OCI-LY1 (cell line): ENCODE results near the gene EML2.

Experiments used
- H2AFZ ChIP-seq: fragments of 200-600 bp; sonication (generic), shearing (Covaris generic); 2 replicates; pipeline ENCODE4 v1.6.0; 2014; ENCODE audit warnings: antibody characterized with exemption, mild to moderate bottlenecking, low read length
- H3F3A ChIP-seq: fragments of 200-600 bp; sonication (generic), shearing (Covaris generic); 2 replicates; pipeline ENCODE4 v1.6.0; 2014; ENCODE audit warnings: mild to moderate bottlenecking, antibody characterized with exemption, low read length, moderate library complexity; ENCODE audit not compliant: insufficient read depth
- H3K27ac ChIP-seq: fragments of 200-600 bp; sonication (generic); 2 replicates; pipeline ENCODE4 v1.5.1; 2014; ENCODE audit warnings: low read length, mixed run types, mild to moderate bottlenecking, low read depth; ENCODE audit not compliant: poor library complexity, severe bottlenecking
- H3K27me3 ChIP-seq: fragments of 200-600 bp; sonication (generic); 2 replicates; pipeline ENCODE4 v1.6.0; 2014; ENCODE audit warnings: antibody characterized with exemption, mild to moderate bottlenecking, low read length, moderate library complexity; ENCODE audit not compliant: insufficient read depth
- H3K36me3 ChIP-seq: fragments of 200-600 bp; sonication (generic); 2 replicates; pipeline ENCODE4 v1.6.1; 2014; ENCODE audit warnings: mild to moderate bottlenecking, antibody characterized with exemption, low read length, moderate library complexity, mixed read lengths; ENCODE audit not compliant: insufficient read depth
- H3K4me1 ChIP-seq: fragments of 200-600 bp; sonication (generic); 2 replicates; pipeline ENCODE4 v1.5.1; 2014; ENCODE audit warnings: mild to moderate bottlenecking, low read length, moderate library complexity; ENCODE audit not compliant: insufficient read depth, severe bottlenecking
- H3K4me2 ChIP-seq: fragments of 200-600 bp; sonication (generic), shearing (Covaris generic); 2 replicates; pipeline ENCODE4 v1.6.1; 2014; ENCODE audit warnings: low read length
- H3K4me3 ChIP-seq: fragments of 200-600 bp; sonication (generic); 2 replicates; pipeline ENCODE4 v1.5.1; 2014; ENCODE audit warnings: low read length, low read depth, mild to moderate bottlenecking, mixed read lengths; ENCODE audit not compliant: poor library complexity, severe bottlenecking
- H3K79me2 ChIP-seq: fragments of 200-600 bp; shearing (Covaris generic); 2 replicates; pipeline ENCODE4 v1.6.1; 2016; ENCODE audit warnings: mixed run types, low read length, mixed read lengths; ENCODE audit not compliant: insufficient read depth
- H3K9ac ChIP-seq: fragments of 200-600 bp; sonication (generic), shearing (Covaris generic); 2 replicates; pipeline ENCODE4 v1.6.1; 2014; ENCODE audit warnings: mild to moderate bottlenecking, low read length, mixed read lengths
- H3K9me2 ChIP-seq: fragments of 200-600 bp; sonication (generic), shearing (Covaris generic); 2 replicates; pipeline ENCODE4 v1.6.1; 2014; ENCODE audit warnings: low read depth, mild to moderate bottlenecking, low read length, mixed read lengths
- H3K9me3 ChIP-seq: fragments of 200-600 bp; shearing (Covaris generic); 2 replicates; pipeline ENCODE4 v1.6.1; 2014; ENCODE audit warnings: low read length, mixed read lengths
- H4K20me1 ChIP-seq: fragments of 200-600 bp; sonication (generic), shearing (Covaris generic); 2 replicates; pipeline ENCODE4 v1.6.0; 2016; ENCODE audit warnings: mild to moderate bottlenecking, low read length; ENCODE audit not compliant: insufficient read depth
- CTCF ChIP-seq: fragments of 200-600 bp; sonication (generic), shearing (Covaris generic); IDR thresholded peaks from 2 replicates; pipeline ENCODE4 v1.5.1; 2017; ENCODE audit warnings: mild to moderate bottlenecking, antibody characterized with exemption, low read length, moderate library complexity, mixed read lengths
- EZH2 ChIP-seq: fragments of 200-600 bp; sonication (generic), shearing (Covaris generic); IDR thresholded peaks from 2 replicates; pipeline ENCODE4 v1.8.0; 2017; ENCODE audit warnings: borderline replicate concordance, mixed run types, mild to moderate bottlenecking, antibody characterized with exemption, low read length, moderate library complexity, mixed read lengths

EML2 gene

GRCh38 chr19:45587873-45588272 lies 51.3 kb downstream of the EML2 start:
- Histone ChIP-seq H3K4me3 (no peak overlapping the region), H3K36me3 (peaks cover 3% of the 10 kb centered on the region; the same call in 1 of the 2 replicates), H3K27ac (no peak overlapping the region), H3K9ac (no peak overlapping the region), H3K9me3 (no peaks in the 10 kb centered on the region), H2AFZ (no peak overlapping the region), H3K79me2 (no peaks in the 10 kb centered on the region), H3K9me2 (no peaks in the 10 kb centered on the region), H3K4me1 (peaks cover 15% of the 10 kb centered on the region), H4K20me1 (no peaks in the 10 kb centered on the region), H3K4me2 (no peak overlapping the region), H3F3A (no peaks in the 10 kb centered on the region), H3K27me3 (no peaks in the 10 kb centered on the region)
- TF ChIP-seq EZH2 (no peak), CTCF (no peak)

- H3K27ac ChIP-seq, result peak overlapping the region; percentile 87
- peaks cover 15% of the 10 kb centered on the region for H3K4me1 ChIP-seq
- peak overlapping the region; percentile 9; the same call in 1 of the 2 replicates for H2AFZ ChIP-seq
- peak overlapping the region; percentile 73 for H3K9ac ChIP-seq
- H3K27me3 ChIP-seq, result no peaks in the 10 kb centered on the region
- H4K20me1 ChIP-seq, result no peaks in the 10 kb centered on the region
- no peaks in the 10 kb centered on the region for H3K79me2 ChIP-seq
- no peaks in the 10 kb centered on the region for H3K9me2 ChIP-seq
- no peaks in the 10 kb centered on the region for H3K9me3 ChIP-seq
- no peaks in the 10 kb centered on the region for H3F3A ChIP-seq
- TF ChIP-seq EZH2, result no peak
- TF ChIP-seq CTCF, result no peak
- H3K36me3 ChIP-seq, result peaks cover 3% of the 10 kb centered on the region; the same call in 1 of the 2 replicates
- peak overlapping the region; percentile 99 for H3K4me3 ChIP-seq
- peak overlapping the region; percentile 90 for H3K4me2 ChIP-seq
Measured at GRCh38 chr19:45585158-45585577, 54.0 kb downstream of the EML2 start.

- Histone ChIP-seq H4K20me1 (no peaks in the 10 kb centered on the region), H3K36me3 (peaks cover 3% of the 10 kb centered on the region; the same call in 1 of the 2 replicates), H3F3A (no peaks in the 10 kb centered on the region), H3K27ac (peak within 1 kb of the TSS; percentile 87), H3K27me3 (no peaks in the 10 kb centered on the region), H3K4me2 (peak within 1 kb of the TSS; percentile 96), H3K79me2 (no peaks in the 10 kb centered on the region), H3K9ac (peak within 1 kb of the TSS; percentile 99), H3K4me1 (peaks cover 15% of the 10 kb centered on the region), H3K4me3 (peak within 1 kb of the TSS; percentile 99), H3K9me2 (no peaks in the 10 kb centered on the region), H2AFZ (peak within 1 kb of the TSS; percentile 9; the same call in 1 of the 2 replicates), H3K9me3 (no peaks in the 10 kb centered on the region)
- TF ChIP-seq CTCF (no peak), EZH2 (no peak)
Measured at GRCh38 chr19:45584332-45585157, 54.7 kb downstream of the EML2 start, which contains the start of gene OPA3. TSS of gene OPA3 (minus strand) at chr19:45584802. CDS start at chr19:45584764, 38 bp downstream.
